ENCODE data around the gene CAMTA1.

CAMTA1 gene

DNA sequence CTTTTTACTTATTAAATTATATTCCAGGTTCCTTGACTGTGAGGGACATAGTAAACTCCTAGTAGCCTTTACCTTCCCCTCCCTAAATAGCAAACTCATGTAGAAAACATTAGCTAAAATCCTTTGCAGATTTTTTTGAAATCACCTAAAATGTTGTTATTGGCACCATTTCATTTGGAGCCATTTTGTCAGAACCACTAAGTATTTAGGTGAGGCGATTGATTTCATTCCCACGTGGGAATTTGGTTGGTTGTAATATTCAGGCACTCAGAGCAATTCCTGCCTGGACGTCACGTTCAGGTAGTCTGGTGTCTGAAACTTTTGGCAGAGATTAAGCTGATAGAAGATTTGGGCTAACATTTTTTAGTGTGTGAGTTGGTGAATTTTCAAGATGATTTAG lies 84.3 kb downstream of the CAMTA1 start:
- in situ Hi-C loops (cut with MboI; ENCODE audit: low sequenced_read_pairs, unreplicated experiment), result no loop called here
- TF ChIP-seq, protein P1, sequence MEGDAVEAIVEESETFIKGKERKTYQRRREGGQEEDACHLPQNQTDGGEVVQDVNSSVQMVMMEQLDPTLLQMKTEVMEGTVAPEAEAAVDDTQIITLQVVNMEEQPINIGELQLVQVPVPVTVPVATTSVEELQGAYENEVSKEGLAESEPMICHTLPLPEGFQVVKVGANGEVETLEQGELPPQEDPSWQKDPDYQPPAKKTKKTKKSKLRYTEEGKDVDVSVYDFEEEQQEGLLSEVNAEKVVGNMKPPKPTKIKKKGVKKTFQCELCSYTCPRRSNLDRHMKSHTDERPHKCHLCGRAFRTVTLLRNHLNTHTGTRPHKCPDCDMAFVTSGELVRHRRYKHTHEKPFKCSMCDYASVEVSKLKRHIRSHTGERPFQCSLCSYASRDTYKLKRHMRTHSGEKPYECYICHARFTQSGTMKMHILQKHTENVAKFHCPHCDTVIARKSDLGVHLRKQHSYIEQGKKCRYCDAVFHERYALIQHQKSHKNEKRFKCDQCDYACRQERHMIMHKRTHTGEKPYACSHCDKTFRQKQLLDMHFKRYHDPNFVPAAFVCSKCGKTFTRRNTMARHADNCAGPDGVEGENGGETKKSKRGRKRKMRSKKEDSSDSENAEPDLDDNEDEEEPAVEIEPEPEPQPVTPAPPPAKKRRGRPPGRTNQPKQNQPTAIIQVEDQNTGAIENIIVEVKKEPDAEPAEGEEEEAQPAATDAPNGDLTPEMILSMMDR (IDR thresholded peaks at IDR 0.05; ENCODE audit: borderline replicate concordance, control extremely low read depth, extremely low read depth, insufficient read depth, missing control alignments), result no peak
- DNase-seq (ENCODE audit: low spot score), result no peak

DNA sequence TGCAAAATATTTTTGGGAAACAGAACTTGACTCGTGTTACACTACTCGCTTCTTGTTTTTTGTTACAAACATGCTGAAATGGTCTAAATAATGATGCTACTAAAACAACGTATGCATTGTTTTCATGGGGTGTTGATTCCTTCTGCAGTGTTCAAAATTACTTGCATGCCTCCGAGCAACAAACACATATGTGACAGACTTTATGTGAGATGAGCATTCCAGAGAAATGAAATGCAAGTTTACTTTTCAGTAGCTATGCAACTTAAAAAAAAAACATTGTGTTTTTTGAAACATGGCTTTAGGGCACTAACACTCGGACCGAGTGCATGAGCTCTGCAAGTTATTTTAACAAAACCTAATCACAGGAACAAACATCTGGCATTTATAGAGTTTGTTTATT lies 84.8 kb downstream of the CAMTA1 start:
- in situ Hi-C loops (cut with MboI; ENCODE audit: low sequenced_read_pairs, unreplicated experiment), result no loop called here
- no peak for DNase-seq (ENCODE audit: low spot score)
- TF ChIP-seq, protein P1 (IDR thresholded peaks at IDR 0.05; ENCODE audit: borderline replicate concordance, control extremely low read depth, extremely low read depth, insufficient read depth, missing control alignments), result no peak

DNA sequence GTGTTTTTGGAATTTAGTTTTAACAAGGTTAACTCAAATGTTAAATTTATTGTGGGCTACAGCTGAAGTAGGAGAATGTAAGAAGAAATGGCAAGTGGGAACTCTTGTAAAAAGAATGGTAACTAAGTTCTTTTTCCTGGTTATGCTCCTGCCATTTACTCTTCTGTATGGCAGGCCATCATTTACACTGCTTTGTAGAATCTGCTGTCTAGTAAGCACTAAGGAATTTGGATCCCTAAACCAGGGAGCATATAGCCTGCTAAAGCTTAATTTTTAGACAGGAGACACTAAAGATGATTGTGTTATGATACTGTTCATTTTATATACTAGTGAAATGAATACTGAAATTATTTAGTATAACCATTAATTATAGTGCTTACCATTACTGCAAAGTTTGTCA lies 85.3 kb downstream of the CAMTA1 start:
- no peak for DNase-seq (ENCODE audit: low spot score)
- TF ChIP-seq, protein P1 (IDR thresholded peaks at IDR 0.05; ENCODE audit: borderline replicate concordance, control extremely low read depth, extremely low read depth, insufficient read depth, missing control alignments), result no peak
- in situ Hi-C loops (cut with MboI; ENCODE audit: low sequenced_read_pairs, unreplicated experiment), result no loop called here

DNA sequence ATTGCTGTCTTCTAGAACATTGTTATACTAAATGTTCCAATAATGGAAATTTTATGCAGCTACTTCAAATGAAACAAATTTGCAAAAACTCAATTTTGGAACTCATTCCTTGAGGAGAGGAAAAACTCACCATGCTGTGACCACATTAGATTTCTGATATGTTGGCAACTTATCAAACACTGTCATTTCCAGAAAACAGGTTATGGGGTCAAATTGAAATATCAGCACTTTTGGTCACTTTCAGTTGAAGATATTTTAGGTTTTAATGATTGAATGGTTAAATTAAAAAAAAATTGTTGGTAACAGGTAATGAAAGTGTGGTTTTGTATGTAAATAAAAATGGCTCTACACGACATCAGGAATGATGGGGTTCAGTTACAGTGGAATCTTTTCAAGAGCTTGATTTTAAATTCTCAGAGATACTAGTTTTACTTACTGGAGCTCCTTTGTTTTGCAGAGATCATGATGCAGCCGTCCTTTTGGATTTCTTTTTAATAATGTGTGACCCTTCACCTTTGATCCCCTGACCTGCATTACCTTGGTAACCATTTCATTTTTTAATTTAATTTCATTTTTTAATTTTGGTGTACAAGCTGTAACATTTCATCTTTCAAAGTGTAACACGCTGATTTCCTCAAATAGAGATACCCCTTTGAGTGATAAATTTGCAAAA lies 86.2 kb downstream of the CAMTA1 start:
- DNase-seq (ENCODE audit: low spot score), result no peak
- TF ChIP-seq, protein P1 (IDR thresholded peaks at IDR 0.05; ENCODE audit: borderline replicate concordance, control extremely low read depth, extremely low read depth, insufficient read depth, missing control alignments), result no peak
- in situ Hi-C loops (cut with MboI; ENCODE audit: low sequenced_read_pairs, unreplicated experiment), result no loop called here

DNA sequence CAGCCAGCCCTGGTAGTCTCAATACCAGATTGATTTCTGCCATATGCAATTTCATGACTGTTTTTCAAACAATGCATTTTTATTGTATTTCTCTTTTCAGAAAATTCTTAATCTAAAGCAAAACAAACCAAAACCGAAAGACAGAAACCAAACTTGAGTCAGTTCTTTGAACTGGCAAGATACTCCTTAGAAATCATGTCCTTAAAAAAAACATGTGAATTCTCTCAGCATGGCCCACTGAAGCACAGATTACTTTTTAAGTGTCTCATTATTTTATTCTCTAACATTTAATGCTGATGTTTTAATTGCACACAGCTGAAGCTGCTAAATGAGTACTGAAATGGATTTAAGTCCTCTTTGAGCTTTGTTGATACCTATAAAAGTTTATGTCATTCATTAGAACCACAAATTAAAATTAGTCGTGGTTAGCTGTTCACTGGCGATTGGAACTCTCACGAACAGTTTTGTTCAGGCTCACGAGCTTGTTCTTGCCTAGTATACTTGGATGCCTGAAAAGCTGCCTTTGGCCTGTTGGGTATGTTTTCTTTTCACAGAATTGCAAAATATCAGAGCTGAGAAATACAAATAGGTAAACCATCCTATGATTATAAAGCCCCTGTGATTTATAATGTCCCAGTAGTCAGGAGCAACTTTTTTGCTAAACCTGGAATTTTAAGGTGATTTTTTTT lies 87.5 kb downstream of the CAMTA1 start:
- TF ChIP-seq, protein P1 (IDR thresholded peaks at IDR 0.05; ENCODE audit: borderline replicate concordance, control extremely low read depth, extremely low read depth, insufficient read depth, missing control alignments), result no peak
- in situ Hi-C loops (cut with MboI; ENCODE audit: low sequenced_read_pairs, unreplicated experiment), result no loop called here
- DNase-seq (ENCODE audit: low spot score), result no peak

DNA sequence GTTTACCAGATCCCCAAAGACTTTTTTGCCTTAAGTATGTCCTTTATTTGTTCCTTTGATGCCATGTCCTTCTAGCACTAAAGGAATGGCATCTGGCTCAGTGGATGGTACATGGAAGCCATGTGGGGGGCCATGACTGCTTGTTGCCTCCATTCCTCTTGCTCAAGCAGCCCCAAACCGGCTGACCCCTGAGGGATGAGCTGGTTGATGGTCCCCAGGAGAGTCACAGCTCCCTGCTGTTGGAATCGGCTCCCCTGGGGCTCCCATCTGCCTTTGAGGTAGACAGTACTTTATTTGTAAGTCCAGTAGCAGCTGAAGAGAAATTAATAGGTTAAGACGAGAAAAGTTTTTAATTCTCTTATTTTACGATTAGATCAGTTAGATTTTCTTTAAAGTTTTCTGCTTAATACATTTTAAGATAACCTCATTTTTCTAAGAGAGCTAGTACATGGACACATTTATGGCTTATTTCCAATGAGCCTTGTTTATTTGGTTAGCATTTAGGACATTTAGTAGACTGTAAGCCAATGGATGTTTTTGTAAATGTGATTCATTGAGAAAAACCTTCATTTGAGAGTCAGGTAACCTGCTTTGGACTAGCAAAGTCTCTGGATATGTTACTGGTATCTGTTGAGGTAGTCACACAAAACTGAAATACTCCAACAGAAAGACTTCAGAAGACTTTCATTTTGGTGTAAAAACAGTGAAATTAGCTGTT lies 88.2 kb downstream of the CAMTA1 start:
- in situ Hi-C loops (cut with MboI; ENCODE audit: low sequenced_read_pairs, unreplicated experiment), result no loop called here
- TF ChIP-seq, protein P1 (IDR thresholded peaks at IDR 0.05; ENCODE audit: borderline replicate concordance, control extremely low read depth, extremely low read depth, insufficient read depth, missing control alignments), result no peak
- no peak for DNase-seq (ENCODE audit: low spot score)
